NCI-H69 (cell line): Measurements from ENCODE around the gene KLHL20.
A peak's percentile ranks its signal among the peaks of the same experiment; 100 is the strongest.
"Not testable (repeated sequence)": the region's sequence is repeated elsewhere in the genome, so short reads cannot be mapped to it uniquely, and the experiment has no call there.

Experiments used
- DNase-seq: peaks from one replicate; lab custom pipeline; 2025; lab: John Stamatoyannopoulos, UW

Gene KLHL20

GRCh38 chr1:173753830-173754229, 39.0 kb downstream of the KLHL20 start:
- DNase-seq = no peak

GRCh38 chr1:173757666-173758065, 42.9 kb downstream of the KLHL20 start:
- no peak for DNase-seq

GRCh38 chr1:173758110-173758509, 43.3 kb downstream of the KLHL20 start:
- no peak for DNase-seq

GRCh38 chr1:173758980-173759379, 44.2 kb downstream of the KLHL20 start:
- no peak for DNase-seq

- DNase-seq = not testable (repeated sequence)
These were observed 49.5 kb downstream of the KLHL20 start for GRCh38 chr1:173764331-173764730.

- DNase-seq = no peak
These were observed 53.4 kb downstream of the KLHL20 start for GRCh38 chr1:173768206-173768605.

- DNase-seq = no peak
These were observed 54.0 kb downstream of the KLHL20 start for GRCh38 chr1:173768827-173769226.

- not testable (repeated sequence) for DNase-seq
These were observed 55.5 kb downstream of the KLHL20 start for GRCh38 chr1:173770330-173770729.

GRCh38 chr1:173771560-173771959, 56.8 kb downstream of the KLHL20 start:
- no peak for DNase-seq

GRCh38 chr1:173775578-173776226, 60.9 kb downstream of the KLHL20 start:
- no peak for DNase-seq

GRCh38 chr1:173779936-173780335, 65.2 kb downstream of the KLHL20 start:
- DNase-seq = no peak

- DNase-seq = no peak
These were observed 70.2 kb downstream of the KLHL20 start for GRCh38 chr1:173784997-173785396.

GRCh38 chr1:173789841-173790240, 75.1 kb downstream of the KLHL20 start:
- DNase-seq = no peak

GRCh38 chr1:173798078-173798477, 83.3 kb downstream of the KLHL20 start:
- no peak for DNase-seq

- not testable (repeated sequence) for DNase-seq
These were observed 85.2 kb downstream of the KLHL20 start for GRCh38 chr1:173799995-173800394.

GRCh38 chr1:173802961-173803360, 88.2 kb downstream of the KLHL20 start:
- no peak for DNase-seq

- DNase-seq = not testable (repeated sequence)
These were observed 98.9 kb downstream of the KLHL20 start for GRCh38 chr1:173813654-173814053.

- no peak for DNase-seq
These were observed 103.7 kb downstream of the KLHL20 start for GRCh38 chr1:173818459-173818858.

- no peak for DNase-seq
These were observed 106.9 kb downstream of the KLHL20 start for GRCh38 chr1:173821680-173822079.

- DNase-seq = no peak
These were observed 109.1 kb downstream of the KLHL20 start for GRCh38 chr1:173823781-173824314.

- DNase-seq = peak; percentile 99
These were observed 109.7 kb downstream of the KLHL20 start, which contains the start of the genes CENPL and DARS2 for GRCh38 chr1:173824315-173825081. Gene CENPL, minus strand, starts transcription at chr1:173824883. Its CDS starts 13,584 bp downstream, at chr1:173811299. Gene DARS2, plus strand, starts transcription at chr1:173824673. Its CDS starts 557 bp downstream, at chr1:173825230.

- no peak for DNase-seq
These were observed 112.8 kb downstream of the KLHL20 start for GRCh38 chr1:173827611-173828010.

- DNase-seq = no peak
These were observed 118.0 kb downstream of the KLHL20 start for GRCh38 chr1:173832748-173833147.
